ENCODE measurements around the gene KIF16B. TPM values are rescaled to one million over a fixed set of nuclear protein-coding genes. Genes with fewer than 3 reads are reported as not detected.

Gene KIF16B
- total RNA-seq, 1 experiment from 2014 or later: 4.6 TPM

GRCh38 chr20:16552015-16552414 lies 21.2 kb downstream of the KIF16B start:
- Histone ChIP-seq H3K9me3 (ENCODE audit: low read depth, low read length, poor library complexity, severe bottlenecking) (peaks cover 6% of the 10 kb centered on the region), H3K4me3 (ENCODE audit: low read depth, low read length, poor library complexity, severe bottlenecking) (no peak overlapping the region), H3K4me1 (ENCODE audit: insufficient read depth, low read length, poor library complexity, severe bottlenecking) (no peaks in the 10 kb centered on the region), H3K27me3 (replicated peaks; ENCODE audit: insufficient read depth, low read depth, low read length, poor library complexity) (no peaks in the 10 kb centered on the region), H3K27ac (ENCODE audit: low read depth, low read length, poor library complexity, severe bottlenecking) (no peak overlapping the region), H3K36me3 (ENCODE audit: insufficient read depth, low read length, poor library complexity, severe bottlenecking) (no peaks in the 10 kb centered on the region)
- ChIA-PET POLR2A (ENCODE audit: low non-redundant PET) (no interaction called here), CTCF (no interaction called here)
- TF ChIP-seq EZH2 (IDR thresholded peaks at IDR 0.05; ENCODE audit: borderline replicate concordance, low read depth, low read length, poor library complexity, severe bottlenecking): no peak
- no peak for DNase-seq (ENCODE audit: low spot score)
- no TSS peak for BruUV-seq (replicated peaks)
- intact Hi-C loops (cut with micrococcal nuclease; ENCODE audit: unreplicated experiment): no loop called here

DNA sequence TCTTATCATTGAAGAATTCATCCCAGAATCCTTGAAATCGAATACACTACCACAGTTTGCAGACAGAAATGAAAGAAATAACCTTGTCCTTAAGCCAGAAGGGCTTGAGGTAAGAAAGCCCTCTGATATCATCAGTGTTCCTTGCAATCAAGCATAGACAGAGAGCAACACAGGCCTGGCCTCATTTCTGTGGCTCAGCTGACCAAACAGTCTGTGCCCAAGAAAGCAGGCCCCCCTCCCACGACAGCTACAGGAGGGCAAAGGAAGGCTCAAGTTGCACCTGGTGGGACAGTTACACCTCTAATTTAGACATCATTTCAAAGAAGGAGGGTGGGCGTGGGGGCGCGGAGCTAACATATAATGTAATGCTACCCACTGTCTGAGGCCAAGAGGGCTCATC lies 21.6 kb downstream of the KIF16B start:
- ChIA-PET CTCF (no interaction called here), POLR2A (ENCODE audit: low non-redundant PET) (no interaction called here)
- Histone ChIP-seq H3K9me3 (ENCODE audit: low read depth, low read length, poor library complexity, severe bottlenecking) (peaks cover 6% of the 10 kb centered on the region), H3K27ac (ENCODE audit: low read depth, low read length, poor library complexity, severe bottlenecking) (no peak overlapping the region), H3K36me3 (ENCODE audit: insufficient read depth, low read length, poor library complexity, severe bottlenecking) (no peaks in the 10 kb centered on the region), H3K27me3 (replicated peaks; ENCODE audit: insufficient read depth, low read depth, low read length, poor library complexity) (no peaks in the 10 kb centered on the region), H3K4me3 (ENCODE audit: low read depth, low read length, poor library complexity, severe bottlenecking) (no peak overlapping the region), H3K4me1 (ENCODE audit: insufficient read depth, low read length, poor library complexity, severe bottlenecking) (no peaks in the 10 kb centered on the region)
- BruUV-seq (replicated peaks): no TSS peak
- intact Hi-C loops (cut with micrococcal nuclease; ENCODE audit: unreplicated experiment): no loop called here
- DNase-seq (ENCODE audit: low spot score): no peak
- TF ChIP-seq, protein P1, sequence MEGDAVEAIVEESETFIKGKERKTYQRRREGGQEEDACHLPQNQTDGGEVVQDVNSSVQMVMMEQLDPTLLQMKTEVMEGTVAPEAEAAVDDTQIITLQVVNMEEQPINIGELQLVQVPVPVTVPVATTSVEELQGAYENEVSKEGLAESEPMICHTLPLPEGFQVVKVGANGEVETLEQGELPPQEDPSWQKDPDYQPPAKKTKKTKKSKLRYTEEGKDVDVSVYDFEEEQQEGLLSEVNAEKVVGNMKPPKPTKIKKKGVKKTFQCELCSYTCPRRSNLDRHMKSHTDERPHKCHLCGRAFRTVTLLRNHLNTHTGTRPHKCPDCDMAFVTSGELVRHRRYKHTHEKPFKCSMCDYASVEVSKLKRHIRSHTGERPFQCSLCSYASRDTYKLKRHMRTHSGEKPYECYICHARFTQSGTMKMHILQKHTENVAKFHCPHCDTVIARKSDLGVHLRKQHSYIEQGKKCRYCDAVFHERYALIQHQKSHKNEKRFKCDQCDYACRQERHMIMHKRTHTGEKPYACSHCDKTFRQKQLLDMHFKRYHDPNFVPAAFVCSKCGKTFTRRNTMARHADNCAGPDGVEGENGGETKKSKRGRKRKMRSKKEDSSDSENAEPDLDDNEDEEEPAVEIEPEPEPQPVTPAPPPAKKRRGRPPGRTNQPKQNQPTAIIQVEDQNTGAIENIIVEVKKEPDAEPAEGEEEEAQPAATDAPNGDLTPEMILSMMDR (conservative IDR thresholded peaks at IDR 0.05; ENCODE audit: low read depth, low read length): no peak

GRCh38 chr20:16548068-16548672 lies 25.1 kb downstream of the KIF16B start:
- H3K4me1 ChIP-seq (ENCODE audit: insufficient read depth, low read length, poor library complexity, severe bottlenecking): no peaks in the 10 kb centered on the region
- no peaks in the 10 kb centered on the region for H3K27me3 ChIP-seq (replicated peaks; ENCODE audit: insufficient read depth, low read depth, low read length, poor library complexity)
- no peak for DNase-seq (ENCODE audit: low spot score)
- H3K27ac ChIP-seq (ENCODE audit: low read depth, low read length, poor library complexity, severe bottlenecking): no peak overlapping the region
- no TSS peak for BruUV-seq (replicated peaks)
- no peaks in the 10 kb centered on the region for H3K36me3 ChIP-seq (ENCODE audit: insufficient read depth, low read length, poor library complexity, severe bottlenecking)
- intact Hi-C loops (cut with micrococcal nuclease; ENCODE audit: unreplicated experiment): no loop called here
- ChIA-PET POLR2A (ENCODE audit: low non-redundant PET) (no interaction called here), CTCF (no interaction called here)
- H3K4me3 ChIP-seq (ENCODE audit: low read depth, low read length, poor library complexity, severe bottlenecking): no peak overlapping the region
- TF ChIP-seq, protein P1 (conservative IDR thresholded peaks at IDR 0.05; ENCODE audit: low read depth, low read length): no peak
- no peak for TF ChIP-seq EZH2 (IDR thresholded peaks at IDR 0.05; ENCODE audit: borderline replicate concordance, low read depth, low read length, poor library complexity, severe bottlenecking)
- H3K9me3 ChIP-seq (ENCODE audit: low read depth, low read length, poor library complexity, severe bottlenecking): no peaks in the 10 kb centered on the region

- no peak overlapping the region for H3K27ac ChIP-seq (ENCODE audit: low read depth, low read length, poor library complexity, severe bottlenecking)
- ChIA-PET CTCF (no interaction called here), POLR2A (ENCODE audit: low non-redundant PET) (no interaction called here)
- TF ChIP-seq, protein P1 (conservative IDR thresholded peaks at IDR 0.05; ENCODE audit: low read depth, low read length): no peak
- TF ChIP-seq EZH2 (IDR thresholded peaks at IDR 0.05; ENCODE audit: borderline replicate concordance, low read depth, low read length, poor library complexity, severe bottlenecking): no peak
- H3K27me3 ChIP-seq (replicated peaks; ENCODE audit: insufficient read depth, low read depth, low read length, poor library complexity): no peaks in the 10 kb centered on the region
- no peaks in the 10 kb centered on the region for H3K36me3 ChIP-seq (ENCODE audit: insufficient read depth, low read length, poor library complexity, severe bottlenecking)
- no peak overlapping the region for H3K4me3 ChIP-seq (ENCODE audit: low read depth, low read length, poor library complexity, severe bottlenecking)
- intact Hi-C loops (cut with micrococcal nuclease; ENCODE audit: unreplicated experiment): no loop called here
- H3K4me1 ChIP-seq (ENCODE audit: insufficient read depth, low read length, poor library complexity, severe bottlenecking): no peaks in the 10 kb centered on the region
- no peak for DNase-seq (ENCODE audit: low spot score)
- H3K9me3 ChIP-seq (ENCODE audit: low read depth, low read length, poor library complexity, severe bottlenecking): no peaks in the 10 kb centered on the region
- no TSS peak for BruUV-seq (replicated peaks)
Measured at GRCh38 chr20:16544949-16545348, 28.3 kb downstream of the KIF16B start.
